IPS-11a (cell line): Measurements from ENCODE around the gene HNRNPF.
"Not testable (repeated sequence)": the region's sequence is repeated elsewhere in the genome, so short reads cannot be mapped to it uniquely, and the experiment has no call there.

ENCODE experiments used
- H3K4me3 ChIP-seq: one replicate; pipeline ENCODE4 v1.5.1; 2013; ENCODE audit warnings: low read depth, low read length, control low read depth

The HNRNPF gene

GRCh38 chr10:43398939-43399319, 10.1 kb downstream of the HNRNPF start:
- H3K4me3 ChIP-seq, result no peak overlapping the region

DNA sequence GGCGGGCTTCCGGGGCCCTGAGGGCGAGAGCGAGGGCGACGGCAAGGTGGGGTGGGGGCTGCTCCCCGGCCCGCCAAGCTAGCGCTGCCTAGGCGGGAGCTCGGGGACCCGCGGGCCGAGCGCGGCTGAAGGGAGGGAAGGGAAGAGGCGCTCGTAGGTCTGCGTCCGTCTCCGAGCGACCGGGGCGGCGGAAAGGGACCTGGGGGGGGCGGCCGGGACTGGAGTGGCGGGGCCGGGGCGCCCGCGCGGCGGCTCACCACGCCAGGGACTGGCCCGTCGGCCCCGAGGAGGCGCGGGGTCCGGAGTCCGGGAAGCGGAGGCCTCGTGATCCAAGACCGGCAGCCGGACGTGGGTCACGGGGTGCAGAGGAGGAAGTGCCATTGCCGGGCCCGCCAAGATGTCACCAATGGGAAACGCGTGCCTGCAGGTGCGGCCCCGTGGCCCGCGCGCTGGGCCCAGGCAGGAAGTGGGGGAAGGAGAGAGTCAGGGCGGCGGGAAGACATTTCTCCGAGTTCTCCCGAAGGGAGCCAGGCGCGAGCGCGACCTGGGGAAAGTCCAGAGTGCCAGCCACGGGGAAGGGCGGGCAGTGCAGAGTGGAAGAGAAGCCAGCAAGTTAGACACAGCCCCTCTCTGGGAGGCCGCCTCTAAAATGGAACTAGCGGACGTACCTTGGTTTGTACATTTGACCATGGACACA, 11.9 kb downstream of the HNRNPF start:
- H3K4me3 ChIP-seq, result peak overlapping the region; percentile 37

- peak overlapping the region; percentile 85 for H3K4me3 ChIP-seq
These were observed 12.7 kb downstream of the HNRNPF start for GRCh38 chr10:43396061-43396927.

DNA sequence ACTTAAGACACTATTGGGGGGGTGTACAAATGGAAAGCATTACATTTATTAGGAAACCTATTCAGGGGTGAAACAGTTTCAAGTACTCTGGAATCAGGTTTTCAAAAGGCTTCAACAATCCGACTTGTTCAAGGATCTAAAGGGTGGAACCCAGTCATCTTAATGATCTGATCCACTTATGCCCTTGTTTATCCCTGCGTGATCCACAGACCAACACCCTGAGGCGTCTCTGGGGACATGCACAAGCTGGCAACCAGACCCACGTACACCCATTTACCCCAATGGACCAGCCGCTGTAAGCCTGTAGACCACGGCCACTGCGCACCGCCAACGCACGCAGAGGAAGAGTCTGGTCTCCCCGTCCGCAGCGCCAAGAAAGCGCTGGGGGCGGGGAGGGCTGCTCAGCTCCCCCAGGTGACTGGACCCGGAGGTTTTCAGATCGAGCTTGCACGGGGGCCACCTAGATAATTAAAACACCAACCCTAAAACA, 13.4 kb downstream of the HNRNPF start:
- peak overlapping the region; percentile 85 for H3K4me3 ChIP-seq

DNA sequence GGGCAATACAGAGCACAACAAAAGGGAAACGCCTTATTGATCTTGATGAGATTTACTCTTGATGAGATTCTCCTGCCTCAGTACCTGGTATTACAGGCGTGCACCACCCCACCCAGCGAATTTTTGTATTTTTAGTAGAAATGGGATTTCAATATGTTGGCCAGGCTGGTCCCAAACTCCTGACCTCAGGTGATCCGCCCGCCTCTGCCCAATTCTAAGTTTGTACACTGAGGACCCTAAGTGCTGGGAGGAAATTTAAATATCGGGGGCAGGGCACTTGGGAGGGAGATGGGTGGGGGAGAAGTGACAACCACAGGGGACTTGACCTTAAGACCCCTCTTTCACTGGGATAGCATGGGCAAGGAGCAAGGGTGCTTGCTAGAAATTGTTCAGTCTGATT, 14.1 kb downstream of the HNRNPF start:
- peak overlapping the region; percentile 85 for H3K4me3 ChIP-seq

DNA sequence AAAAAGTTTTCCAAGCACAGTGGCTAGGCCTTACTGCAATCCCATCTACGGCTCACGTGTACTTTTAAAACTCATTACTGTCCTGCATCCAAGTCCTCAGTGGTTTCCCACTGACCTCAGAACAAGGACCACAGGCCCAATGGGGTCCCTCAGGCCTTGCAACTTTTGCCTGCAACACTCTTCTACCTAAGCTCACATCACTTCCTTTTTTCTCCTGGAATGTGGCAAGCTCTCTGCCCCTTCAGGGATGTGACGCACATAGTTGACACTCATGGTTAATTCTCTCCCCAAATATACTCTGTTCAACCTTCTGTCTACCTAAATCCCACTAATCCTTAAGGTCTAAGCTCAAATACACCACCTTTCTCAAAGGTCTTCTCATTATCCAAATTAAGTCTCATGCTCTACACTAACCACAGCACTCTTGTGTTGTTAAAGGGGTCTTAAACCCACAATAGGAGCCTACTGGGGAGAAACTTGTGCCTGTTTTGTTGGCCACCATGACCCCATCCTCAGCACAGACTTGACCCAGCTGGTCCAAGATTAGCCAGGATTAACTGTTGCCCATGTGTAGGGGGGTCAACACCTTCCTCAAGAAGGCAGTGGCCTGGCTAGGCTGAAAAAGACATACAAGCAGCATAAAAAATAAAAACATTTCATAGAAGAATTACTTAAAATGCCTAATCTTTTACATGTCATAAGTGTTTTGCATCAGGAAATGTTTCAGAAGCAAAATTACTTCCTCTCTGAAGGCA, 15.2 kb downstream of the HNRNPF start:
- no peak overlapping the region for H3K4me3 ChIP-seq

DNA sequence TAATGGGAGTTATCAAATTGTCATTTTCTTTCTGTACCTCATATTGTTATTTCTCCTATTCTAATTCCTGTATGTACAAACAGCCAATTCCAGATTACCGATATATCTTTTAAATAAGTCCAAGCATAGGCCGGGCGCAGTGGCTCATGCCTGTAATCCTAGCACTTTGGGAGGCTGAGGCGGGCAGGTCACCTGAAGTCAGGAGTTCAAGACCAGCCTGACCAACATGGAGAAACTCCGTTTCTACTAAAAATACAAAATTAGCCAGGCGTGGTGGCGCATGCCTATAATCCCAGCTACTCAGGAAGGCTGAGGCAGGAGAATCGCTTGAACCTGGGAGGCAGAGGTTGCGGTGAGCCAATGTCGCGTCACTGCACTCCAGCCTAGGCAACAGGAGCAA, 15.8 kb downstream of the HNRNPF start:
- not testable (repeated sequence) for H3K4me3 ChIP-seq

GRCh38 chr10:43392748-43393147, 16.2 kb downstream of the HNRNPF start:
- H3K4me3 ChIP-seq, result no peak overlapping the region

DNA sequence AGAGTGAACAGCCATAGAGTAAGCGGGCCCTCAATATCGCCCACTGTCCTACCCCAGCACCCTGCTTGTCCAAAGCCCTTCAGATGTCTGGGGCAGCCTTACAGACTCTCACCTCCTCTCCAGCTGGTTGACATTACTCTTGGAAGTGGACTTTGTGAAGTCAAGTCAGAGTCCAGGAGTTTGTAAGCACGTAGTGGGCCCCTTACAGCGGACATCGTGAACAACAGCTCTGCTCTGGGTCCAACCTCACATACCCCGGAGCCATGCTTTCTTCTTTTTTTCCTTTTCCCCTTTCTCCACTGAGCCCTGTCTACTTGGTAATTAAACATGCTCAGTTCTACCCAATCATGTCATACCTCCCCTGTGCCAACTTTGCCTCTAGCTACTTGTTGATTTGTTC, 17.5 kb downstream of the HNRNPF start:
- H3K4me3 ChIP-seq, result no peak overlapping the region

DNA sequence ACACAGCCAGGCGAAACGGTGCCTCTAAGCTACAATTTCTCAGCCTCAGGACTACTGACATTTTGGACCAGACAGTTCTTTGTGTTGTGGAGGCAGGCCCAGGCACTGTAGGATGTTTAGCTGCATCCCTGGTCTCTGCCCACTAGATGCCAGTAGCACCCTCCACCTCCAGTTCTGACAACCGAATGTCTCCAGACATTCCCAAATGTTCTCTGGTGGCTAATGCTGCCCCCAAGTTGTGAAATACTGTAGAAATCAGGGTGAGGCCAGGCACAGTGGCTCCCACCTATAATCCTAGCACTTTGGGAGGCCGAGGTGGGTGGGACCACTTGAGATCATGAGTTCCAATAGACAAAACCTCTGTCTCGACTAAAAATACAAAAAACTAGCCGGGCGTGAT, 18.2 kb downstream of the HNRNPF start:
- no peak overlapping the region for H3K4me3 ChIP-seq

GRCh38 chr10:43390333-43390732, 18.7 kb downstream of the HNRNPF start:
- no peak overlapping the region for H3K4me3 ChIP-seq

DNA sequence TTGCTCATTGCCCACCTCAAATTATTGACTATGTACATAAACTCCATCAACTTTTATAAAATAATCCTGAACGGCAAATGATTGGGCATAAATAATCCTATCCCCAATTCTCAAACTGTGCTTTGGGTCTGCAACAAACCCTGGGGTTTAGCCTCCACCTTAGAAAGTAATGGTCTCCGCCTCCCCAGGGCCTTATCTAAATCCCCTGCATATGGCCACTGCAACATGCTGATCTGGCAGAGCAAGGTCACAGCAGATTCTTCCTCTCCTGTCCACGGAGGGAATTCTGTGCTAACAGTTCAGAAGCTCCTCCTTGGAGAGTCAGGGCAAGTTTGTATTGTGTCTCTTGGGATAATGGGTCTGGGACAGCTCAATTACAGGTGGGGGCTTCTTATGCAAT, 19.1 kb downstream of the HNRNPF start:
- no peak overlapping the region for H3K4me3 ChIP-seq

GRCh38 chr10:43387678-43388032, 21.3 kb downstream of the HNRNPF start:
- no peak overlapping the region for H3K4me3 ChIP-seq

- no peak overlapping the region for H3K4me3 ChIP-seq
These were observed 21.9 kb downstream of the HNRNPF start for GRCh38 chr10:43386981-43387677.

DNA sequence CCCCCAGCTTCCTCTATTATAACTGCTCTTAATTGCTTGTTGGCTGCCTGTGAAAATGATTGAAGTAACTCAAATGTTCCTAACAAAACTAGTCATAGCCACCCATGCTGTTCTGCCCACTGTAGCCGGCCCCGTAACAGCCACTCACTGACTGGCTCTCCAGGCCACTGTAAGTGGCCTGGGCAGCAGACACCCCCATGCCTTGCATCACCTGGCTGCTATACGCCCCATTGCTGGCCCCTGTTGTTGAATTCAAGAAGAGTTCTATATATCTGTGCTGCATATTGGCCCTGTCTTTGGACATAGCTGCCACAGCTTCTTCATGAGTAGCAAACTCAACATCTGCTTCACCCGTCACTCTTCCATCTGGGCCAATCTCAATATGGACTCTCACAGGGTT, 22.4 kb downstream of the HNRNPF start:
- no peak overlapping the region for H3K4me3 ChIP-seq

- no peak overlapping the region for H3K4me3 ChIP-seq
These were observed 23.5 kb downstream of the HNRNPF start for GRCh38 chr10:43385412-43386004.

DNA sequence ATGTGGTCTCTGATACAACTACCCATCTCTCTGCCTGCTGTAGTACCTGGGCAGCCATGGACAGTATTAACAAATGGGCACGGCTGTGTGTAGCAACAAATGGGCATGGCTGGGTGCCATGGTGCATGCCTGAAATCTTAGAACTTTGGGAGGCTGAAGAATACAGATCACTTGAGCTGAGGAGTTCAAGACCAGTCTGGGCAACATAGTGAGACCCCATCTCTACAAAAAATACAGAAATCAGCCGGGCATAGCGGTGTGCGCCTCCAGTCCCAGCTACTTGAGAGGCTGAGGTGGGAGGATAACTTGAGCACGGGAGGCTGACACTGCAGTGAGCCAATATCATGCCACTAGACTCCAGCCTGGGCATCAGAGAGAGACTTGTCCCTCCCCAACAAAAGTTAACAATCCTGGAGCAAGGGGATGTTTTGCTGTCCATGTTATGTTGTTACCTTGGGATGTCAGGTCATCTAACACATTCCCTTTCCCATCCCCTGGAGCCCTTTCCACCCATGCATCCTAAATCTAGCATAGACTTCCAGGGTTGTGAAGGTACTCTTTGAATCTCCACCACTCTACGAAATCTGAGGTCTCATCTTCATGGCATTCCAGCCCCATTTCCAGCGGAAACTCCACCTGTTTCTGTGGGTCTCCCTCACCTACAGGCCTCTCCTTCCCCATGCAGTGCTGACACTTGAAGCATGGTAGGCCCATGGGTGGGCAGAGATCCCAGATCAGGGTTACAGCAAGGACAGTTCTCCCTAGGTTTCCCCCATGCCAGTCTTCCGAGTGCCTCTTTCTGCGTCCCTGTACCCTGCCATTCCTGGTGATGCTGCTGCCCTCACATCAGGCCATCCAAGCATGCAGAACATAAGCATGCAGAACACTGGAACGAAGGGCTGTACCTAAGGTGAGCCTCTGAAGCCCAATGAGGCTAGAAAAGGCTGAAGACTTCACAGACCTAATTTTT, 24.4 kb downstream of the HNRNPF start:
- H3K4me3 ChIP-seq, result no peak overlapping the region

DNA sequence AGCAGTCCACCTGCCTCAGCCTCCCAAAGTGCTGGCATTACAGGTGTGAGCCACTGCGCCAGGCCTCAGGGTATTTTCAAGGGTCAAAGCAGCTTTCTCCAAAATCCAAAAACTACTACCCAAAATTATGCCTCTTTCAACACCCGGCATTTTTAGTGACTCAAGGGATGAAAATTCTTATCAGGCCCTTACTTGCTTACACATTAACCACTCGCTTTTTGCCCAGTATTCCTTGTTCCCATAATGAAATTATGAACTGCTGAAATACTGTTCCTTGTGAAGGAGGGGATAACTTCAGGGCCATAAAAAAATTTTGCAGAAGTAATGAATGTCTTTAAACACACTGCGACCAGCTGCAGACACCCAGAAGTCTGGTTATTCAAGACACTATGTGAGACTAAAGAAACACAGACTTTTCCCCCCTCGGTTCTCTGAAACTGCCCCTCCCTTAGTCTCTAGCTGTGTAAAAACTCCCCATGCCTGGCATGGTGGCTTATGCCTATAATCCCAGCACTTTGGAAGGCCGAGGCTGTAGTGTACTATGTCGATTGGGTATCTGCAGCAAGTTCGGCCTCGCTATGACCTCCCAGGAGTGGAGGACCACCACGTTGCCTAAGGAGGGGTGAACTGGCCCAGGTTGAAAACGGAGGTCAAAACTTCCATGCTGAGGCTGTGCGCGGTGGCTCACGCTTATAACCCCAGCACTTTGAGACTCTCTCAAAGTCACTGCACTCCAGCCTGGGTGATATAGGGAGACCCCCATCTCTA, 25.6 kb downstream of the HNRNPF start:
- H3K4me3 ChIP-seq, result no peak overlapping the region
